ENCODE measurements around the gene FARP1. TPM values are rescaled to one million over a fixed set of nuclear protein-coding genes. Genes with fewer than 3 reads are reported as not detected.

Gene FARP1
- total and polyA plus RNA-seq, 2 of the 13 experiments (the other 11 are each of a cell fraction or from before 2014, with no cell fraction given): 70.6 to 126 TPM

GRCh38 chr13:98313023-98313921 lies 170.4 kb downstream of the FARP1 start:
- ATAC-seq (peak; percentile 20; the same call in 2 of the 3 replicates), FAIRE-seq (peak; percentile 48), DNase-seq (ENCODE audit: low spot score) (peak; percentile 28)
- Histone ChIP-seq H3K4me2 (ENCODE audit: low read depth, low read length) (no peak overlapping the region), H3K9ac (ENCODE audit: insufficient read depth, low read depth, low read length) (no peak overlapping the region), H3K36me3 (replicated peaks in 1 of 2; ENCODE audit: control insufficient read depth in 1 of 2, insufficient read depth in 2 of 2, low read length in 2 of 2) (peaks cover 12 to 53% of the 10 kb centered on the region in 2 experiments), H2AFZ (ENCODE audit: low read length) (no peak overlapping the region), H3K4me1 (ENCODE audit: insufficient read depth, low read length) (peaks cover 89% of the 10 kb centered on the region), H3K9me3 (ENCODE audit: low read length) (no peaks in the 10 kb centered on the region), H3K27ac (ENCODE audit: extremely low read length, insufficient read depth, low read length) (no peak overlapping the region), H3K27me3 (ENCODE audit: control insufficient read depth in 1 of 2, insufficient read depth in 2 of 2, low read length in 2 of 2) (no peaks in the 10 kb centered on the region), H3K4me3 (replicated peaks in 1 of 3; ENCODE audit: insufficient read depth in 1 of 3, low read depth in 2 of 3, low read length in 3 of 3) (no peak overlapping the region), H3K79me2 (ENCODE audit: insufficient read depth, low read length) (peaks cover 77% of the 10 kb centered on the region), H4K20me1 (ENCODE audit: insufficient read depth, low read length) (peaks cover 18% of the 10 kb centered on the region; the same call in 1 of the 2 replicates)
- BruUV-seq (replicated peaks): no TSS peak
- in situ Hi-C loops (cut with HindIII; ENCODE audit: extremely low pct_ligation_motif_present, low pct_unique_long_range_greater_than_20kb) (no loop called here), intact Hi-C loops (cut with micrococcal nuclease; ENCODE audit: unreplicated experiment) (no loop called here)
- ChIA-PET POLR2A (interaction anchor here (1.8 to 2.3 kb wide), 2 partner anchors 12 to 47 kb away, joined by 5 read pairs; no protein-coding TSS in a partner anchor), CTCF (ENCODE audit: low intra/inter-chr PET ratio, low total read pairs) (no interaction called here)
- 80% methylated on average over 20 of the region's 20 CpGs for WGBS (ENCODE audit: low lambda C conversion rate)
- TF ChIP-seq WIZ (CRISPR knock-in tag; IDR thresholded peaks at IDR 0.05): no peak
- peak; percentile 33 for TF ChIP-seq SRSF1 (optimal IDR thresholded peaks at IDR 0.05; ENCODE audit: low read depth, low read length)
- TF ChIP-seq CC2D1A (CRISPR knock-in tag; IDR thresholded peaks at IDR 0.05): no peak
- no peak for TF ChIP-seq TAF1 (CRISPR knock-in tag; IDR thresholded peaks at IDR 0.05)
- TF ChIP-seq HNRNPL (IDR thresholded peaks at IDR 0.05; ENCODE audit: low read depth, low read length): peak; percentile 74; the same call in 1 of the 2 replicates
- TF ChIP-seq ZNF333 (CRISPR knock-in tag; IDR thresholded peaks at IDR 0.05; ENCODE audit: borderline replicate concordance): no peak
- peak; percentile 85; the same call in 1 of the 2 replicates for TF ChIP-seq ZBTB33 (CRISPR knock-in tag; IDR thresholded peaks at IDR 0.05)
- no peak for TF ChIP-seq TFE3 (CRISPR knock-in tag; IDR thresholded peaks at IDR 0.05)
- TF ChIP-seq, protein P1, sequence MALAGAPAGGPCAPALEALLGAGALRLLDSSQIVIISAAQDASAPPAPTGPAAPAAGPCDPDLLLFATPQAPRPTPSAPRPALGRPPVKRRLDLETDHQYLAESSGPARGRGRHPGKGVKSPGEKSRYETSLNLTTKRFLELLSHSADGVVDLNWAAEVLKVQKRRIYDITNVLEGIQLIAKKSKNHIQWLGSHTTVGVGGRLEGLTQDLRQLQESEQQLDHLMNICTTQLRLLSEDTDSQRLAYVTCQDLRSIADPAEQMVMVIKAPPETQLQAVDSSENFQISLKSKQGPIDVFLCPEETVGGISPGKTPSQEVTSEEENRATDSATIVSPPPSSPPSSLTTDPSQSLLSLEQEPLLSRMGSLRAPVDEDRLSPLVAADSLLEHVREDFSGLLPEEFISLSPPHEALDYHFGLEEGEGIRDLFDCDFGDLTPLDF (CRISPR knock-in tag; IDR thresholded peaks at IDR 0.05): no peak
- TF ChIP-seq HNRNPLL (IDR thresholded peaks at IDR 0.05; ENCODE audit: low read depth, low read length, poor library complexity, severe bottlenecking): peak; percentile 31
- no peak for TF ChIP-seq BRD4 (CRISPR knock-in tag; IDR thresholded peaks at IDR 0.05)
- no peak for TF ChIP-seq ZNF619 (CRISPR knock-in tag; IDR thresholded peaks at IDR 0.05)
- TF ChIP-seq HNF1A (IDR thresholded peaks at IDR 0.05; ENCODE audit: low read depth): no peak
- TF ChIP-seq HNF1A (CRISPR knock-in tag; IDR thresholded peaks at IDR 0.05; ENCODE audit: borderline replicate concordance): no peak

Measured in HepG2 (cell line).